Lung (tissue), 12 donors: ENCODE results near the gene EHD1. TPM values are rescaled to one million over a fixed set of nuclear protein-coding genes. Genes with fewer than 3 reads are reported as not detected.
A peak's percentile ranks its signal among the peaks of the same experiment; 100 is the strongest.

Experiments
- ATAC-seq: fragments of 200-7000 bp; cut with Tn5 transposase; one replicate; pipeline ENCODE4 v1.9.1; 2020; ENCODE audit warnings: moderate number of reproducible peaks; ENCODE audit not compliant: insufficient read depth, low FRiP score
- DNase-seq, 3 donors: peaks; one replicate each; pipeline ENCODE4 v3.0.0-alpha.2; 2013 to 2017
- H3K27ac ChIP-seq, 2 donors: one replicate each; pipeline ENCODE4 v1.5.1; 2013; ENCODE audit warnings: mild to moderate bottlenecking in 2 of 2, moderate library complexity in 2 of 2, control low read depth in 1 of 2, inconsistent platforms in 1 of 2, low read depth in 1 of 2, low read length in 1 of 2
- H3K27me3 ChIP-seq, 3 donors: one replicate each; pipeline ENCODE4 v1.5.1; 2013; ENCODE audit warnings: low read length in 2 of 3; ENCODE audit not compliant: control insufficient read depth in 3 of 3, insufficient read depth in 3 of 3
- H3K36me3 ChIP-seq, 4 donors: one replicate each; pipeline ENCODE4 v1.5.1; 2013; ENCODE audit warnings: low read length in 4 of 4, mild to moderate bottlenecking in 1 of 4, moderate library complexity in 1 of 4; ENCODE audit not compliant: control insufficient read depth in 4 of 4, insufficient read depth in 4 of 4
- H3K4me1 ChIP-seq, 5 donors: one replicate each; pipeline ENCODE4 v1.5.1; 2013; ENCODE audit warnings: low read length in 5 of 5, mild to moderate bottlenecking in 2 of 5, moderate library complexity in 1 of 5; ENCODE audit not compliant: control insufficient read depth in 5 of 5, insufficient read depth in 5 of 5
- H3K4me3 ChIP-seq: one replicate; pipeline ENCODE4 v1.5.1; 2013; ENCODE audit warnings: mild to moderate bottlenecking, control low read depth, moderate library complexity
- H3K9ac ChIP-seq, 2 donors: one replicate each; pipeline ENCODE4 v1.5.1; 2013; ENCODE audit warnings: low read length in 2 of 2, control low read depth in 1 of 2; ENCODE audit not compliant: insufficient read depth in 1 of 2
- H3K9me3 ChIP-seq, 4 donors: one replicate each; pipeline ENCODE4 v1.5.1; 2013; ENCODE audit warnings: low read length in 3 of 4, mild to moderate bottlenecking in 1 of 4, moderate library complexity in 1 of 4; ENCODE audit not compliant: control insufficient read depth in 4 of 4, insufficient read depth in 3 of 4
- CTCF ChIP-seq: IDR thresholded peaks from 2 replicates; pipeline ENCODE4 v1.5.1; 2012; ENCODE audit warnings: mild to moderate bottlenecking; ENCODE audit errors: control extremely low read depth, extremely low read depth
- WGBS, 2 donors: extraction: QIAGEN DNeasy Blood & Tissue Kit; methylation state at CpG; one replicate each; pipeline ENCODE4 v1.1.7; 2013; 5-methylcytosine and 5-hydroxymethylcytosine counted together
- polyA plus RNA-seq, 2 donors: library from polyadenylated mRNA; stranded (reverse); fragments of 200-250 nt; gene quantifications; one replicate each; pipeline ENCODE4 v1.2.1, GENCODE V29; 2013
- total RNA-seq, 2 donors: library from RNA; depleted of rRNA in 1 of 2; stranded (reverse); fragments of >200 nt in 1 of 2; gene quantifications; one replicate each; pipeline ENCODE4 v1.2.1, GENCODE V29; 2014 to 2021
- donor health status: control.
- donor health status: control.
- donor health status: Bipolar disorder and iron deficiency.
- donor health status: healthy.
- donor health status: DM: yes; HTN: yes; CAD: no.

The EHD1 gene
- total and polyA plus RNA-seq, 4 donors: 42.1 to 144 (median 105) TPM

- TF ChIP-seq CTCF: no peak
- Histone ChIP-seq H3K36me3 (peaks cover 0 to 9% (median 1%) of the 10 kb centered on the region in 4 donors), H3K4me3 (peak overlapping the region; percentile 12), H3K9ac (no peak overlapping the region), H3K27ac (peak overlapping the region in 1 of 2 donors; percentile 50), H3K9me3 (no peaks in the 10 kb centered on the region), H3K4me1 (peaks cover 0 to 18% (median 8%) of the 10 kb centered on the region in 5 donors), H3K27me3 (no peaks in the 10 kb centered on the region)
- no peak for ATAC-seq
- WGBS, 2 donors: 46 to 56% methylated on average over 25 to 27 of the region's 27 CpGs
- DNase-seq: no peak
Measured at GRCh38 chr11:64843686-64844329, 34.6 kb downstream of the EHD1 start.

DNA sequence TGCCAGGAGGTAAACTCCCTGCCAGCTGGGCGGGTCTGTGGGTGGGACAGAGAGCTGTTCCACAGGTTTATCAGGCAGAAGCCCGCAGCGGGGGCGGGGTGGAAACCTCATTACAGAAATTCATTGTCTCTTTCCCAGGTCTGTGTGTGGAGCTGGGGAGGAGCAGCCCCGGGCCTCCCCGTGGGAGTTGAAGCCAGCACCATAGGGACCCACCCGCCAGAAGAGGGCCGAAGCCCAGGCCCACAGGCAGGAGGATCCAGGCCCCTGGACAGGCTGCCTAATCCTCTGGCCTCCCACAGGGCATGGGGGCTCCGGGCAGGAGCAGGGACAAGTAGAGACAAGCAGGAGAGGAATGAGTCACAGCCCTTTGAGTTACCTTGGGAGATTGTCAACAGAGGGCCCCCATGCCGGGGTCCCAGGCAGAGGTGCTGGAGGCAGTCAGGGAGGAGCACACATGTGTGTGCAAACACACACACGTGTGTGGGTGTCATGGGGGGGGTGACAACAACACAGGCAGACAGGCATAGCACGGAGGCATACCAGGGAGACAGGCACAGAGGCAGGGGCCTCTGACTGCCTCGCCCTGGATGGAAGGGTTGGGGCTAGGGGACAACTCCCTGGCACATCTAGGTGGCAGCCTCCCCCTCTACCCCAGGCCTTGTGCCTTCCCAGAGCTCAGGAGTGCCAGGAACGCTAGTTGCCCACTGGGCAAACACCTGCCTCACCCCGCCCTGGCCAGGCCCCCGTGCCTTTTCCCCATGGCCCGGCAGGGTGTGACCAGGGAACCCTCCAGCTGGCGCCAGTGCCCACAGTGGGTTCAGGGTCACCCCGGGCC lies 35.4 kb downstream of the EHD1 start:
- no peaks in the 10 kb centered on the region for H3K27me3 ChIP-seq
- H3K4me1 ChIP-seq: peaks cover 0 to 16% (median 8%) of the 10 kb centered on the region in 5 donors
- WGBS, 2 donors: 68 to 81% methylated on average over 19 of the region's 19 CpGs
- no peak for ATAC-seq
- no peak for DNase-seq
- H3K4me3 ChIP-seq: no peak overlapping the region
- no peak for TF ChIP-seq CTCF
- H3K36me3 ChIP-seq: peaks cover 0 to 13% (median 1%) of the 10 kb centered on the region in 4 donors
- peak overlapping the region in 1 of 2 donors; percentile 69 for H3K27ac ChIP-seq
- no peaks in the 10 kb centered on the region for H3K9me3 ChIP-seq
- H3K9ac ChIP-seq: no peak overlapping the region

DNA sequence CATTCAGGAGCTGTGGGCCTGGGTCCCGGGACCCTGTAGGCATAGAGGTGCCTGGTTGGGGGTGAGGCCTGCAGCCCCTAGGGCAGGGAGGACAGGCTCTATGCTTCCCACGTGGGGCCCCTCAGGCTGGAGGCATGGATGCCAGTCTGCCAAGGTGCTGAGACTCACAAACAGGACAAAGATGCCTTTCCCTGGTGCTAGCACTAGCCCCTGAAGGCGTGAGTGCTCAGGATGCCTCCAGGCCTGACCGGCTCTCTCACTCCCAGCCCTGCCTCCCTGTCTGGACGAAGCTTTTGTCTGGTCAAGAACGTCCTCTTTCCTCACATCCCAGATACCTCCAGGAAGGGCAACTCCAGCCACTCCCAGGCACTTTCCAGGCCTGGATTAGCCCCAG lies 36.1 kb downstream of the EHD1 start:
- peak in 1 of 3 donors; percentile 30 for DNase-seq
- TF ChIP-seq CTCF: no peak
- no peak overlapping the region for H3K9ac ChIP-seq
- H3K27me3 ChIP-seq: no peaks in the 10 kb centered on the region
- H3K9me3 ChIP-seq: no peaks in the 10 kb centered on the region
- peak overlapping the region in 1 of 2 donors; percentile 69 for H3K27ac ChIP-seq
- H3K4me3 ChIP-seq: no peak overlapping the region
- WGBS, 2 donors: 71 to 84% methylated on average over 6 of the region's 6 CpGs
- H3K4me1 ChIP-seq: peaks cover 0 to 14% (median 8%) of the 10 kb centered on the region in 5 donors
- ATAC-seq: no peak
- H3K36me3 ChIP-seq: peaks cover 0 to 13% (median 1%) of the 10 kb centered on the region in 4 donors
